NCI-H82 treated with DMSO at 0.1 percent for 48 hours (cell line): ENCODE results near the gene APAF1.
"Not testable (repeated sequence)": the region's sequence is repeated elsewhere in the genome, so short reads cannot be mapped to it uniquely, and the experiment has no call there.

Source experiments
- DNase-seq: peaks from one replicate; lab custom pipeline; 2025; ENCODE audit not compliant: unreplicated experiment; lab: John Stamatoyannopoulos, UW

The APAF1 gene

DNA sequence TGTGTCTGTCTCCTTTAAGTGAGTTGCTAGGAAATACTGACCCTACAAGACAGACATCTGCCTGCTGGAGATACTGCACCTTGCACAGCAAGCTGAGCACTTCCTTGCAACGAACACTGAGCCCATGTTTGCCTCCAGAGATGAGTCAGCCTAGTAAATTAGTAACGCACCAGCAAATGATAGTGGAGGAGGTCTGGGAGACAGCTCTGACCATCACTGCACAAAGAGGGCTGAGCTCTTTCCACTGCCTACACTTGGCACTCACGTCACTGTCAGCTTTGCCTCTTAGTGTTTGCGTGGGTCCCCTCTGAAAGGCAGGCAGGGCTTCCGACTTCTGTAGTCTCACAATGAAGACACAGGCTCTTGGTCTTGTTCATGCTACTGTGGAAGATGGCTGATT, 109.0 kb downstream of the APAF1 start:
- no peak for DNase-seq

DNA sequence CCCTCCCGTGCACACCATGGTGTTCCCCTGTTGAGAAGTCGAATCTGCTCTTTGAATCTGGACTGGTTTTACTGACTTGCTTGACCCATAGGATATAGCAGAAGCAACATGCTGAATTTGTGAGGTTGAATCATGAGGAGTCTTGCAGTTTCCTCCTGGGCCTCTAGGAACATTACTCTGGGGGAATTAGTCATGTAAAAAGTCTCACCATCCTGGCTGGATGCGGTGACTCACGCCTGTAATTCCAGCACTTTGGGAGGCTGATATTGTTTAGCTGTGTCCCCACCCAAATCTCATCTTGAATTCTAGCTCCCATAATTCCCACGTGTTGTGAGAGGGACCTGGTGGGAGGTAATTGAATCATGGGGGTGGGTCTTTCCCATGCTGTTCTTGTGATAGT, 110.8 kb downstream of the APAF1 start:
- not testable (repeated sequence) for DNase-seq

DNA sequence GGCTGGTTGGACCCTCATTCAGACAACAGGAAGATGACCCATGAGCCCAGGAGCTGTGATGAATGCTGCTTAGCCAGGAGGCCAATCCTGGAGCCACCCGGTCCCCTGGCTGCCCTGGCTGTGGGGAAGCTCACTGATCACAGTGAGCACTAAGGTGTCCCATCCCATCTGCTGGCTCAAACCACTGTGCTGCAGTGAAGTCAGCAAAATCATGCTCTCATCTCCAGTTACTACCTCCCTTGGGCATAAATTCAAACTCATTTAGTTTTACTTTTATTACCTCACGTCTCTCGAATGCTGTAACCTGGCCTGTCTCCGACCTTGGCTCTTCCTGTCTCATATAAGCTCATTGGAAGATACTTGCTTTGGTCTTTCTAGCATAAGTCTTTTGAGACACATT, 112.4 kb downstream of the APAF1 start:
- no peak for DNase-seq

DNA sequence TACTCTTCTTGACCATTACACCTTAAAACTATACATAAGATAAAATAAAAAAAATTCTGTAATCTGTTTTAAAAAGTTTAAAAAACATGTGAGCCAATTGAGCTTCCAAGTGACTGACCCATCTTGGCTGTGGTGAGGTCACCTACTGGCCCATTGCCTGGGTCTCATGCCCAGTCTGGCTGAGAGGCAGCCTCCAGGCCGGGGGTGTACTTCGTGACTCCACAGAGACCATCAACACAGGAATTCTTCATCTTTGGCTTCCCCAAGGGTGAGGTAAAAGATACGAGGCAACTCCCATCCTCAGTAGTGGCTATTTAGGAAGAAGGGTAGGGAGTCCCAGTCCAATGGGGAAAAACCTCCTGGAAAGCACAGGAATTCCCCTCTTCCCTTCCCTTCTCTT, 113.2 kb downstream of the APAF1 start:
- no peak for DNase-seq

DNA sequence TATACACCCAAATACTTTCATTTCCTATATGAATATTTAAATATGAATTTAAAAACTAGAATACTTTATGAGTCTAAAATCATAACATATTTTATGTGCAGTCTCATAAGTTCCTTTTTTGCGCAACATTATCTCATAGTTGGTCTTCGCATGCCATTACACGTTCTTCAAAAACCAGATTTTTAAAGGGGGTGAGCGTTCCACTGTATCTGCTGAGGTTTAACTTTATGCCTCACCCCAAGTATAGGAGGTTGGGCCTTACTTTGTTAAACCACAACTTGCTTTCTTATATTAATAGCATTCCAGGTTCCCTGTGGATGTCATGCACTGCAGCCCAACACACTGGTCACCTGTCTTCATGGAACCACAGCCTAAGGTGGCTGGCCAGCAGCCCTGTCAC, 118.6 kb downstream of the APAF1 start:
- no peak for DNase-seq

DNA sequence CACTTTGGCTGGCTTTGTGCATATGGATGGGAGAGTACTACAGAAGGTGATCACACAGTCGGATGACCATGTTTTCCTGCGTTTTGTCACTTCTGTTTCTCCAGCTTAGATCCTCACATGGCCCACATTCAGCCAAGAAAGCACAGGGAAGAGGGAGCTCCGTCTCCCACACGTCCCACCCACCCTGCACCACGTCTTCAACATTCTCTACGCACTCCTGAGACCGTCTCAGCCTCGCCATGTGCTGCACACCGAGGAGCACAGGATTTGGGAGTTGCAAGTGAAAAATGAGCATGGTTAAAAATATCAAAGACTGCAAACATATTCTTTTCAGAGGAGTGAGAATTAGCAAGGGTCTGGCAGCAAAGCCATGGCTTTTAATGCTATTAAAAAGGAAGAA, 122.2 kb downstream of the APAF1 start:
- no peak for DNase-seq

DNA sequence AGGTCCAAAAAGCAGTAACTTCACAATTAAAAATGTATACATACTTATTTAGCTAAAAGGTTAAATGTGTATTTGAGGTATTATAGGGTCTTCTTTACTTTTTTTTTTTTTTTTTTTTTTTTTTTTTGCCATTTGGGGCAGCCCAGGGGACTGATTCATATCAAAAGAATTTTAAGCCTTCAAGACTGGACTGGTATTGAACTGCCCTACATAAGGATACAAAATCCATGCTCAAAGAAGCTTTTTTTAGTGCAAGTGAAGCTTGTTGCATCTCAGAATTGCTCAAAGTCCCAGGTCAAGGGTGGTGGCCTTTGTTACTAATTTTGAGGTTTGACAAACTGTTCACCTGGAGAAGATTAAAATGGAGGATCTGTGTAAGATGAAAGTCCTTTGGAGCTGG, 124.0 kb downstream of the APAF1 start:
- DNase-seq = no peak

DNA sequence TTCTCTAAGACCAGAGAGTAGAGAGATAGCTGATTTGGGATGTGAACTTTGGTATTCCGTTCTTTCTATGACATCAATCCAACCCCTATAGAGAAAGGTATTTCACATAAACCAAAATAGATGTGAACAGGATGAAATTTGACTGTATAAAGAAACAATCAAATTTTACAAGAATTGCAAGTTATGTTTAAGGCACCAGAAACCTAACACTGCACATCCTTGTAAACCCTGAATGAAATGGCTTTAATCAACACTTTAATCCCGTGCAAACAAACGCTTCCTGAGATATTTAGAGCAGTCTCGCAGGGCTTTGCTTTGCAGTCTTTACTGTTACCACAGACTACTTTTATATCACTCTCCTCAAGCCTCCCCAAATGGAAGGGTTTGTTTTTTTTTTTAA, 125.1 kb downstream of the APAF1 start:
- DNase-seq = no peak

DNA sequence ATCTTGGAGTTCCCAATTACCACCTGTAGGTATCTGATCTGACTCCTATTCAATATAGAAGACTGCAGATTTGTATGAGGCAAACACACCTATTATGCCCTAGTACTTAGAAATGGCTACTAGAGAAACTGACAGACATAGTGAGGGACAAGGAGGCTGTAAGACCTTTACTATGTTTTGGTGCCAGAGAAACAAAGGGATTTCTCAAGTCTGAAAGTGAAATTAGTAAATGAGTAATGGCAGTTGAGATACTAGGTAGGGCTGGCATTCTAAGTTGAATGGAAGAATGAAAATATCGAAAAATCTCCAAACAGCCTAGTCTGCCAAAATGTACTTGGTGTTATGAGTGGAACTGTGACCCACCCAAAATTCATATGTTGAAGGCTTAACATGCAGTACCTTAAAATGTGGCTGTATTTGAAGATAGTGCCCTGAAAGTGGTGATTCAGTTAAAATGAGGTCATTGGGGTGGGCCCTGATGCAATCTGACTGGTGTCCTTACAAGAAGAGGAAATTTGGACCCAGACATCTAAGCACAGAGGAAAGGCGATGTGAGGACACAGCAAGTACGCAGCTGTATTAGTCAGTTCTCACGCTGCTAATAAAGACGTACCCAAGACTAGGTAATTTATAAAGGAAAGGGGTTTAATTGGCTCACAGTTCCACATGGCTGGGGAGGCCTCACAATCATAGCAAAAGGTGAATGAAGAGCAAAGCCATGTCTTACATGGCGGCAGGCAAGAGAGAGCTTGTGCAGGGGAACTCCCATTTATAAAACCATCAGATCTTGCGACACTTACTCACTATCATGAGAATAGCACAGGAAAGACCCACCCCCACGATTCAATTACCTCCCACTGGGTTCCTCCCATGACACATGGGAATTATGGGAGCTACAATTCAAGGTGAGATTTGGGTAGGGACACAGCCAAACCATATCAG, 127.0 kb downstream of the APAF1 start:
- no peak for DNase-seq

DNA sequence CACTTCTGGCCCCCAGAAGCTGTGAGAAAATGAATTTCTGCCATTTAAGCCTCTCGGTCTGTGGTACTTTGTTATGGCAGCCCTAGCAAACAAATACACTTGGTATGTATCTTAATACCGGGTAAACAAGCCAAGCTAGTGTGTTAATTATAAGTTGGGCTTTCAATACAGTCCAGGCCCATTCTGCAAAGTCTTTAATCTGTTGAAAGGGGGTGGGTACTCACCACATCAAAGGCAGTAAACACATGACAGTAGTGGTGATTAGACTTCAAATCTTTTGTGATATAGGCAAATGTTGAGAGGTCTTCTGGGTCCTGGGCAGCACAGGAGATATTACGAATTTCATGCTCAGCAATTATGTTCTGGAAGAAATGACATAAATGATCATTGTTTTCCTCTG, 127.7 kb downstream of the APAF1 start:
- DNase-seq = no peak

DNA sequence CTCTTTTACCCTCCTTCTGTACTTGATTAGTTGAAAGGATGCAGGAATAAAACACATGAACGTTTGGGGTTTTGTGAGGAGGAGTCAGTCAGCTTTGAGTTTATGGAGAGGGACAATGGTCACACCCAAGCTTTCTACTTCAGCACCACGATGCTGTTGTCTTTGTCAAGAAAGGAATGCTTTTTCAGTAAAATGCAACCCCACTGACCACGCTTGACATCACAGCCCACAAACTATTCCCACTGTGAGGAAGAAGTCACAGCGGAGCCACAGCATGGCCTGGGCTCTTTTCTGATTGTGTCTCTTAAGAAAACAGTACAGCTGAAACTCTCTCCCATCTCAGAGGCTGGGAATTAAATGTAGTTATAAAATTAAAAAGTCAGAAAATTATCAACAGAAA, 135.2 kb downstream of the APAF1 start:
- DNase-seq = no peak

DNA sequence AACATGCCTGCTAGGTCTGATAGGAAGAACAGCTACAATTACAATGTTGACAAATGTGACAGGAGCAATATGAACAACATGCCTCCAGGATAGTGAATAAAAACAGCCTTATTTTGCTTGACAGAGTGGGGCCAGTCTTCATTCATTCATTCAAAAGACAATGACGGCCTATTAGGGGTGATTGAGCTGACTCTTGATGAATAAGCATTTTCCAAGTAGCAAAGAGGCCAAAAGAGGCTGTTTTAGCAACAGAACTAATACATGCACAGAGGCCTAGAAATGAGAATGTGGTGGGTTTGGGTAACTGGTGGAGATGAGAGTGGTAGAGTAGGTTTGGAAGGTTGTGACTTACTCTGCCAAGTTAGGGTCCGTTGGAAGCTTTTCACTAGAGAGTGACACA, 138.3 kb downstream of the APAF1 start:
- no peak for DNase-seq
